Measurements from ENCODE around the gene KRTAP10-5.

DNA sequence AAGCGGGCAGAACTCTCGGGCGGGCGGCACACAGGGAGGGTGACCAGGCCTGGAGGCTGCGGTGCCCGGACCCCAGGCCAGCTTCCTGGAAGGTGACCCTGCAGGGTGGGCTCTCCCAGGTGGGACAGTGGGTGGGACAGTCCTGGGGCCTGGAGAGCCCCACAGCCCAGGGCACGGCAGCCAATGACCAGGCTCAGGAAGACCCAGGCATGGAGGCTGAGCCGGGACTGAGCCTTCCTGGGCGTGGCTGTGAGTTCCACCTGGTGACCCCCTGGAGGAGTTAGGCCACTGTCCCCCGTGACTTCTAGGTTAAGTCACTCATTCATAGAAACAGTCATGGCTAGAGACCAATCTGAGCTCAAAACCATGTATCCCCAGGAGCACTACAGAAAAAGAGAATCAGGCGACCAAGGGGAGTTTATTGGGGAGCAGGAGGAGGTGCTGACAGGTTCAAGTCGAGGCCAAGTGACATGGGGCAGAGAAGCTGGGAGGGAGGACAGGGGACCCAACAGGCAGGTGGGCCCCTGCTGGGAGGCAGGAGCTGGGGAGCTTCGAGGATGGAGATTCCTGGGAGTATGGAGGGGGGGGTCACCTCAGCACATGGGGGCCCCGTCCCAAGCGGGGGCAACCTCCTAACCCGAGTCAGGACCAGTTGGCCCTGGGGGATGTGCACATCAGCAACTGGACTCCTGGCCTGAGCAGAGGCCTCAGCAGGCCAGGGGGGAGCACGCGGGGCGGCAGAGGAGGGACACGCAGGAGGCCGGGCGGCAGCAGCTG lies 1.2 kb downstream of the KRTAP10-5 start:
- TF ChIP-seq, protein P1, sequence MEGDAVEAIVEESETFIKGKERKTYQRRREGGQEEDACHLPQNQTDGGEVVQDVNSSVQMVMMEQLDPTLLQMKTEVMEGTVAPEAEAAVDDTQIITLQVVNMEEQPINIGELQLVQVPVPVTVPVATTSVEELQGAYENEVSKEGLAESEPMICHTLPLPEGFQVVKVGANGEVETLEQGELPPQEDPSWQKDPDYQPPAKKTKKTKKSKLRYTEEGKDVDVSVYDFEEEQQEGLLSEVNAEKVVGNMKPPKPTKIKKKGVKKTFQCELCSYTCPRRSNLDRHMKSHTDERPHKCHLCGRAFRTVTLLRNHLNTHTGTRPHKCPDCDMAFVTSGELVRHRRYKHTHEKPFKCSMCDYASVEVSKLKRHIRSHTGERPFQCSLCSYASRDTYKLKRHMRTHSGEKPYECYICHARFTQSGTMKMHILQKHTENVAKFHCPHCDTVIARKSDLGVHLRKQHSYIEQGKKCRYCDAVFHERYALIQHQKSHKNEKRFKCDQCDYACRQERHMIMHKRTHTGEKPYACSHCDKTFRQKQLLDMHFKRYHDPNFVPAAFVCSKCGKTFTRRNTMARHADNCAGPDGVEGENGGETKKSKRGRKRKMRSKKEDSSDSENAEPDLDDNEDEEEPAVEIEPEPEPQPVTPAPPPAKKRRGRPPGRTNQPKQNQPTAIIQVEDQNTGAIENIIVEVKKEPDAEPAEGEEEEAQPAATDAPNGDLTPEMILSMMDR (IDR thresholded peaks at IDR 0.05): no peak
- no peak for TF ChIP-seq MYBL2 (CRISPR knock-in tag; IDR thresholded peaks at IDR 0.05)
- no peak for TF ChIP-seq ESRRA (CRISPR knock-in tag; IDR thresholded peaks at IDR 0.05; ENCODE audit: borderline replicate concordance)
- no peak for TF ChIP-seq FOXP1 (CRISPR knock-in tag; IDR thresholded peaks at IDR 0.05; ENCODE audit: borderline replicate concordance)
- TF ChIP-seq TEAD4 (CRISPR knock-in tag; IDR thresholded peaks at IDR 0.05): no peak
- TF ChIP-seq TP53 (CRISPR knock-in tag; IDR thresholded peaks at IDR 0.05): no peak
- TF ChIP-seq, protein P2, sequence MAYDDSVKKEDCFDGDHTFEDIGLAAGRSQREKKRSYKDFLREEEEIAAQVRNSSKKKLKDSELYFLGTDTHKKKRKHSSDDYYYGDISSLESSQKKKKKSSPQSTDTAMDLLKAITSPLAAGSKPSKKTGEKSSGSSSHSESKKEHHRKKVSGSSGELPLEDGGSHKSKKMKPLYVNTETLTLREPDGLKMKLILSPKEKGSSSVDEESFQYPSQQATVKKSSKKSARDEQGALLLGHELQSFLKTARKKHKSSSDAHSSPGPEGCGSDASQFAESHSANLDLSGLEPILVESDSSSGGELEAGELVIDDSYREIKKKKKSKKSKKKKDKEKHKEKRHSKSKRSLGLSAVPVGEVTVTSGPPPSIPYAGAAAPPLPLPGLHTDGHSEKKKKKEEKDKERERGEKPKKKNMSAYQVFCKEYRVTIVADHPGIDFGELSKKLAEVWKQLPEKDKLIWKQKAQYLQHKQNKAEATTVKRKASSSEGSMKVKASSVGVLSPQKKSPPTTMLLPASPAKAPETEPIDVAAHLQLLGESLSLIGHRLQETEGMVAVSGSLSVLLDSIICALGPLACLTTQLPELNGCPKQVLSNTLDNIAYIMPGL (CRISPR knock-in tag; IDR thresholded peaks at IDR 0.05): no peak
- TF ChIP-seq, protein P3, sequence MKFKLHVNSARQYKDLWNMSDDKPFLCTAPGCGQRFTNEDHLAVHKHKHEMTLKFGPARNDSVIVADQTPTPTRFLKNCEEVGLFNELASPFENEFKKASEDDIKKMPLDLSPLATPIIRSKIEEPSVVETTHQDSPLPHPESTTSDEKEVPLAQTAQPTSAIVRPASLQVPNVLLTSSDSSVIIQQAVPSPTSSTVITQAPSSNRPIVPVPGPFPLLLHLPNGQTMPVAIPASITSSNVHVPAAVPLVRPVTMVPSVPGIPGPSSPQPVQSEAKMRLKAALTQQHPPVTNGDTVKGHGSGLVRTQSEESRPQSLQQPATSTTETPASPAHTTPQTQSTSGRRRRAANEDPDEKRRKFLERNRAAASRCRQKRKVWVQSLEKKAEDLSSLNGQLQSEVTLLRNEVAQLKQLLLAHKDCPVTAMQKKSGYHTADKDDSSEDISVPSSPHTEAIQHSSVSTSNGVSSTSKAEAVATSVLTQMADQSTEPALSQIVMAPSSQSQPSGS (CRISPR knock-in tag; IDR thresholded peaks at IDR 0.05; ENCODE audit: borderline replicate concordance, low read depth): no peak
